Measurements from ENCODE around the gene NCOA7.
A peak's percentile ranks its signal among the peaks of the same experiment; 100 is the strongest.

The NCOA7 gene

GRCh38 chr6:125884634-125885371 lies 94.0 kb downstream of the NCOA7 start:
- no peaks in the 10 kb centered on the region for H3K9me3 ChIP-seq (ENCODE audit: insufficient read depth, low read length)
- H3K4me1 ChIP-seq (ENCODE audit: insufficient read depth, insufficient read length), result no peaks in the 10 kb centered on the region
- H3K9ac ChIP-seq (ENCODE audit: insufficient read length, low read depth), result no peak overlapping the region
- H3K36me3 ChIP-seq (ENCODE audit: insufficient read depth, insufficient read length, low read length), result no peaks in the 10 kb centered on the region
- TF ChIP-seq YY1 (IDR thresholded peaks at IDR 0.05; ENCODE audit: insufficient read depth, insufficient read length) (no peak), SUZ12 (IDR thresholded peaks at IDR 0.05; ENCODE audit: extremely low read depth, insufficient read depth, insufficient read length) (no peak), ZNF274 (IDR thresholded peaks at IDR 0.05; ENCODE audit: low read depth, low read length) (no peak)
- no peaks in the 10 kb centered on the region for H3K27me3 ChIP-seq (ENCODE audit: insufficient read depth, insufficient read length)
- DNase-seq (ENCODE audit: low read depth, low spot score), result no peak
- no peak overlapping the region for H3K4me3 ChIP-seq (ENCODE audit: insufficient read length, low read depth)

DNA sequence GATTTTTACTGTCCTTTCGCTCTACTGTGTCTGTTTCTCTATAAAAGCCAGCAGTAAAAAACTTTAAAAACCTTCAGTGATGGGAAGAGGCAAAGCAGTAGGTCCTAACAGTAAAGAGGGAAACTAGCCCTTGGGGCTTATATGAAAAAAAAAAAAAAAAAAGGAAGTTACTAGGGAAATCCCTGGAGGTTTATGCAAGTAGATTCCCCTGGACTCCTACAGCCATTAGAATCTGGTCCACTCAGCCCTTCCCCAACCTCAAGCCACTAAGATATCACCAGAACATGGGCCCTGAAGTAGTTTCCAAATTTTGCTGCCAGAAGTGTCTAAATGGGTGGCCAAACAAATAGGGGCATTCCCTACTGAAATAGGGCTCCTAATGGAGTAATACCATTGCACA lies 95.3 kb downstream of the NCOA7 start:
- TF ChIP-seq ZNF274 (IDR thresholded peaks at IDR 0.05; ENCODE audit: low read depth, low read length) (no peak), SUZ12 (IDR thresholded peaks at IDR 0.05; ENCODE audit: extremely low read depth, insufficient read depth, insufficient read length) (no peak), YY1 (IDR thresholded peaks at IDR 0.05; ENCODE audit: insufficient read depth, insufficient read length) (no peak)
- no peak for DNase-seq (ENCODE audit: low read depth, low spot score)

DNA sequence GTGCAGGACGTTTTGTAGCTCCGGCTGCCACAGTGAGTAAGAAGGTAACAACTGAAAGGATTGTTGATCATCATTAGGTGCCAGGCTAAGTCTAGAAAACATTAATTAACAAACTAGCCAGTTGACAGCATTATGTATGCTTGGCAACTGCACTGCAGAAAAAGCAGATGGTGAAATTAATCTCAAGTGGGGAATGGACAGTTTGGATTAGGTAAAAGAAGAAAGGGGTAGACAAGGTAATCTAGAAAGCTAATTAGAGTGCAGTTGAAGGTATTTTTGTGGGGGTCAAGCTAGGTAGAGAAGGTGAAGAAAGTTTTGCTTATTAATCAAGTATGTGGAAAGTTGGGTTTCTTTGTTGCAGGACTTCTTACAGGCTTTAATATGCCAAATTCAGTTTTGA lies 96.2 kb downstream of the NCOA7 start:
- TF ChIP-seq YY1 (IDR thresholded peaks at IDR 0.05; ENCODE audit: insufficient read depth, insufficient read length) (no peak), ZNF274 (IDR thresholded peaks at IDR 0.05; ENCODE audit: low read depth, low read length) (no peak), SUZ12 (IDR thresholded peaks at IDR 0.05; ENCODE audit: extremely low read depth, insufficient read depth, insufficient read length) (no peak)
- H3K36me3 ChIP-seq (ENCODE audit: insufficient read depth, insufficient read length, low read length), result no peaks in the 10 kb centered on the region
- H3K4me1 ChIP-seq (ENCODE audit: insufficient read depth, insufficient read length), result no peaks in the 10 kb centered on the region
- H3K27me3 ChIP-seq (ENCODE audit: insufficient read depth, insufficient read length), result no peaks in the 10 kb centered on the region
- no peak for DNase-seq (ENCODE audit: low read depth, low spot score)
- H3K4me3 ChIP-seq (ENCODE audit: insufficient read length, low read depth), result no peak overlapping the region
- H3K9ac ChIP-seq (ENCODE audit: insufficient read length, low read depth), result no peak overlapping the region
- H3K9me3 ChIP-seq (ENCODE audit: insufficient read depth, low read length), result no peaks in the 10 kb centered on the region

More for the DNA sequence above, 95.3 kb downstream of the NCOA7 start:
- no peak overlapping the region for H3K9ac ChIP-seq (ENCODE audit: insufficient read length, low read depth)
- H3K9me3 ChIP-seq (ENCODE audit: insufficient read depth, low read length), result no peaks in the 10 kb centered on the region
- H3K27me3 ChIP-seq (ENCODE audit: insufficient read depth, insufficient read length), result no peaks in the 10 kb centered on the region
- H3K36me3 ChIP-seq (ENCODE audit: insufficient read depth, insufficient read length, low read length), result no peaks in the 10 kb centered on the region
- H3K4me1 ChIP-seq (ENCODE audit: insufficient read depth, insufficient read length), result no peaks in the 10 kb centered on the region
- no peak overlapping the region for H3K4me3 ChIP-seq (ENCODE audit: insufficient read length, low read depth)

DNA sequence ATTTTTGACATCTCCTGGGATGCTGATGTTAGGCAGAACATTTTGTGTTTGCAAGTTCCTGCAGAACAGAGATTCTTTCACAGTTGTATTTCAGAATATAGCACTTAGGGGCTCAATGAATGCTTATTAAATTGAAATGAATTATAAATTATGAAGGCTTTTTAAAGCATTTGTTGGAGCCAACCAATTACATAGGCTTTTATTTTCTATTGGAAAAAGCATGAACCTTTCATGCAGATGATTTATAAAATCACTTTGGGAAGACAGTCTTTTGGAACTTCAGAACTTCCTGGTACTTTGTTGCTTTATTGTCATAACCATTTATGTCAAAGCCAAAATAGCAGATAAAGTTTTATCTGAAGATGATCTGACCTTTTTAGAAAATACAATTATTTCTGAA lies 96.6 kb downstream of the NCOA7 start:
- H3K9ac ChIP-seq (ENCODE audit: insufficient read length, low read depth), result no peak overlapping the region
- no peaks in the 10 kb centered on the region for H3K36me3 ChIP-seq (ENCODE audit: insufficient read depth, insufficient read length, low read length)
- no peaks in the 10 kb centered on the region for H3K27me3 ChIP-seq (ENCODE audit: insufficient read depth, insufficient read length)
- no peak overlapping the region for H3K4me3 ChIP-seq (ENCODE audit: insufficient read length, low read depth)
- TF ChIP-seq ZNF274 (IDR thresholded peaks at IDR 0.05; ENCODE audit: low read depth, low read length) (no peak), YY1 (IDR thresholded peaks at IDR 0.05; ENCODE audit: insufficient read depth, insufficient read length) (no peak), SUZ12 (IDR thresholded peaks at IDR 0.05; ENCODE audit: extremely low read depth, insufficient read depth, insufficient read length) (no peak)
- no peak for DNase-seq (ENCODE audit: low read depth, low spot score)
- H3K9me3 ChIP-seq (ENCODE audit: insufficient read depth, low read length), result no peaks in the 10 kb centered on the region
- no peaks in the 10 kb centered on the region for H3K4me1 ChIP-seq (ENCODE audit: insufficient read depth, insufficient read length)

- no peaks in the 10 kb centered on the region for H3K36me3 ChIP-seq (ENCODE audit: insufficient read depth, insufficient read length, low read length)
- DNase-seq (ENCODE audit: low read depth, low spot score), result peak; percentile 16
Measured at GRCh38 chr6:125888989-125889656, 98.4 kb downstream of the NCOA7 start.

GRCh38 chr6:125899726-125900182 lies 109.0 kb downstream of the NCOA7 start:
- H3K4me1 ChIP-seq (ENCODE audit: insufficient read depth, insufficient read length), result peaks cover 2% of the 10 kb centered on the region

More at GRCh38 chr6:125888989-125889656, 98.4 kb downstream of the NCOA7 start:
- Histone ChIP-seq H3K9ac (ENCODE audit: insufficient read length, low read depth) (no peak overlapping the region), H3K27me3 (ENCODE audit: insufficient read depth, insufficient read length) (no peaks in the 10 kb centered on the region), H3K4me1 (ENCODE audit: insufficient read depth, insufficient read length) (no peaks in the 10 kb centered on the region), H3K9me3 (ENCODE audit: insufficient read depth, low read length) (no peaks in the 10 kb centered on the region), H3K4me3 (ENCODE audit: insufficient read length, low read depth) (no peak overlapping the region)
- TF ChIP-seq ZNF274 (IDR thresholded peaks at IDR 0.05; ENCODE audit: low read depth, low read length), result no peak
- no peak for TF ChIP-seq SUZ12 (IDR thresholded peaks at IDR 0.05; ENCODE audit: extremely low read depth, insufficient read depth, insufficient read length)
- no peak for TF ChIP-seq YY1 (IDR thresholded peaks at IDR 0.05; ENCODE audit: insufficient read depth, insufficient read length)

GRCh38 chr6:125904871-125905270 lies 114.1 kb downstream of the NCOA7 start:
- TF ChIP-seq ZNF274 (IDR thresholded peaks at IDR 0.05; ENCODE audit: low read depth, low read length), result no peak
- no peak for TF ChIP-seq YY1 (IDR thresholded peaks at IDR 0.05; ENCODE audit: insufficient read depth, insufficient read length)
- TF ChIP-seq SUZ12 (IDR thresholded peaks at IDR 0.05; ENCODE audit: extremely low read depth, insufficient read depth, insufficient read length), result no peak
- H3K9ac ChIP-seq (ENCODE audit: insufficient read length, low read depth), result no peak overlapping the region
- H3K9me3 ChIP-seq (ENCODE audit: insufficient read depth, low read length), result peaks cover 5% of the 10 kb centered on the region; the same call in 1 of the 2 replicates
- DNase-seq (ENCODE audit: low read depth, low spot score), result no peak
- no peaks in the 10 kb centered on the region for H3K27me3 ChIP-seq (ENCODE audit: insufficient read depth, insufficient read length)
- no peaks in the 10 kb centered on the region for H3K36me3 ChIP-seq (ENCODE audit: insufficient read depth, insufficient read length, low read length)
- no peak overlapping the region for H3K4me3 ChIP-seq (ENCODE audit: insufficient read length, low read depth)
- no peaks in the 10 kb centered on the region for H3K4me1 ChIP-seq (ENCODE audit: insufficient read depth, insufficient read length)

More at GRCh38 chr6:125899726-125900182, 109.0 kb downstream of the NCOA7 start:
- no peak for DNase-seq (ENCODE audit: low read depth, low spot score)
- Histone ChIP-seq H3K36me3 (ENCODE audit: insufficient read depth, insufficient read length, low read length) (no peaks in the 10 kb centered on the region), H3K9me3 (ENCODE audit: insufficient read depth, low read length) (peaks cover 5% of the 10 kb centered on the region; the same call in 1 of the 2 replicates), H3K9ac (ENCODE audit: insufficient read length, low read depth) (no peak overlapping the region), H3K27me3 (ENCODE audit: insufficient read depth, insufficient read length) (no peaks in the 10 kb centered on the region), H3K4me3 (ENCODE audit: insufficient read length, low read depth) (no peak overlapping the region)
- TF ChIP-seq YY1 (IDR thresholded peaks at IDR 0.05; ENCODE audit: insufficient read depth, insufficient read length) (no peak), SUZ12 (IDR thresholded peaks at IDR 0.05; ENCODE audit: extremely low read depth, insufficient read depth, insufficient read length) (no peak), ZNF274 (IDR thresholded peaks at IDR 0.05; ENCODE audit: low read depth, low read length) (no peak)
